HG03108 (cell line): ENCODE measurements around the gene TP53RK.

Experiments used
- ATAC-seq: cut with Tn5 transposase; IDR thresholded peaks from one replicate; pipeline ENCODE4 v1.9.1; 2021; ENCODE audit warnings: moderate library complexity; ENCODE audit not compliant: unreplicated experiment

TP53RK gene

DNA sequence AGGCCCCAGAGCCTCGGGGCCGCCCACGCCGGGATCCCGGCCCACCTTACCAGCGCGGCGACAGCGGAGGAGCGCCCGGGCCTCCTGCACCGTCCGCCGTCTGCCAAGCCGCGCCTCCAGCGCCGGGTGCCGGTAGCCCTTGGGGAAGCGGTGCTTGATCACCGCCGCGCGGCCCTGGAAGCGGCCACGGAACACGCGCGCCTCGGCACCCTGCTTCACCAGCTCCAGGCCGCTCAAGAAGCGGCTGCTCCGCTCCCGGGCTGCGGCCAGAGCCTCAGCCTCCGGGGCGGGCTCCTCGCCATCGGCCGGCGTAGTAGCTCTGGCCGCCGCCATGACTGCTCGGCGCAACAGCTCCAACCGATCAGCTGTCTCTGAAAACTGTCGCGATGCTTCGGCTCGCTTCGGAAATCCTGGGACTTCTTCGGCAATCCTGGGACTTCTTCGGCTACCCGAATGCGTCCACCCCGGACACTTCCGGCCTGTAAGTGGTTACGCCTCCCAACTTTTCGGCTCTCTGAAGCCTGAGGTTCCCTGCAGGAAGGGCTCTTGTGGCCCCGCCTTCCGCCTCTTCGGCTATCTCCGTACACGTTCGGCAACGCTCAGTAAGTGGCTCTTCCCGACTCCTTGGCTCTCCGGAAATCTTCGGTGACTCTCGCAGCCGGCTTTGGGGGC is at the start of gene TP53RK:
Gene TP53RK, minus strand, starts transcription at position 363 of the 672 bp plus-strand sequence. Its CDS starts 30 bp downstream, at position 333.
- peak; percentile 91 for ATAC-seq

DNA sequence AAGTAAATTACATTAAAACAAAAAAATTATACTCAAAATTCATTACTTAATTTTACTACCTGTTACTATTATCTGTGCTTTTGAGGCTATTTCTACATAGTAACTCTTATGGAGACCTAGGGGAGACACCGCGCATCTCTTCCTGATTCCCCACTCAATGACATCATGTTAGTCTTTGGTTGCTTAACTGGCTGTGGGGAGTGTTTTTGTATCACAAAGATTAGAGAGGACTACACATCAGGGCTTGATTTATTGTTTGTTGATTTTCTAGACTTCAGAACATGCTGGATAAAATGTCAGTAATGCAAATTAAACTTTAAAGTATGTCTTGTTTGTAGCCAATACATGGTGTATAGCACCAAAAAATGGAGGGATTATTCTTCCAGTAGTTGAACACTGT is 46.2 kb upstream of the TP53RK start:
- ATAC-seq, result no peak

DNA sequence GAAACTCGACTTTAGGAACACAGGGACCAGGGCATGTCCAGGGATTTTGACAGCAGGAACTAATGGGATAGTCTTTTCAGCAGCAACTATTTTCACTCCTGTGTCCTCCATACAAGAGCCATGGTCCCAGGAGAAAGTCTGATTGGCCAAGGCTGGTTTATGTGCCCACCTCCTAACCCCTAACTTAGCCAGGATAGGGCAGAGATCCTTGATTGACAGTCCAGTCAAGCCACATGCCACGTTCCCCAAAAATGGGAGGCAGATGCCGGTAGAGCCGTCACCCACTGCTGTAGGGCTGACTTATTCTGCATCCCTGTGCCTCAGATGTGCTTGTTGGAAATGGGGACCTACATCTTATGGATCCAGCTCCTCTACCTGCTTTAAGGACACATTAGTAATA is 42.5 kb upstream of the TP53RK start:
- no peak for ATAC-seq

DNA sequence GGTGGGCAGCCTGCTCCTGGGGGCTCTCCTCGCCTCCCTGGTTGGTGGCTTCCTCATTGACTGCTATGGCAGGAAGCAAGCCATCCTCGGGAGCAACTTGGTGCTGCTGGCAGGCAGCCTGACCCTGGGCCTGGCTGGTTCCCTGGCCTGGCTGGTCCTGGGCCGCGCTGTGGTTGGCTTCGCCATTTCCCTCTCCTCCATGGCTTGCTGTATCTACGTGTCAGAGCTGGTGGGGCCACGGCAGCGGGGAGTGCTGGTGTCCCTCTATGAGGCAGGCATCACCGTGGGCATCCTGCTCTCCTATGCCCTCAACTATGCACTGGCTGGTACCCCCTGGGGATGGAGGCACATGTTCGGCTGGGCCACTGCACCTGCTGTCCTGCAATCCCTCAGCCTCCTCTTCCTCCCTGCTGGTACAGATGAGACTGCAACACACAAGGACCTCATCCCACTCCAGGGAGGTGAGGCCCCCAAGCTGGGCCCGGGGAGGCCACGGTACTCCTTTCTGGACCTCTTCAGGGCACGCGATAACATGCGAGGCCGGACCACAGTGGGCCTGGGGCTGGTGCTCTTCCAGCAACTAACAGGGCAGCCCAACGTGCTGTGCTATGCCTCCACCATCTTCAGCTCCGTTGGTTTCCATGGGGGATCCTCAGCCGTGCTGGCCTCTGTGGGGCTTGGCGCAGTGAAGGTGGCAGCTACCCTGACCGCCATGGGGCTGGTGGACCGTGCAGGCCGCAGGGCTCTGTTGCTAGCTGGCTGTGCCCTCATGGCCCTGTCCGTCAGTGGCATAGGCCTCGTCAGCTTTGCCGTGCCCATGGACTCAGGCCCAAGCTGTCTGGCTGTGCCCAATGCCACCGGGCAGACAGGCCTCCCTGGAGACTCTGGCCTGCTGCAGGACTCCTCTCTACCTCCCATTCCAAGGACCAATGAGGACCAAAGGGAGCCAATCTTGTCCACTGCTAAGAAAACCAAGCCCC is 36.2 kb upstream of the TP53RK start:
- ATAC-seq, result no peak

DNA sequence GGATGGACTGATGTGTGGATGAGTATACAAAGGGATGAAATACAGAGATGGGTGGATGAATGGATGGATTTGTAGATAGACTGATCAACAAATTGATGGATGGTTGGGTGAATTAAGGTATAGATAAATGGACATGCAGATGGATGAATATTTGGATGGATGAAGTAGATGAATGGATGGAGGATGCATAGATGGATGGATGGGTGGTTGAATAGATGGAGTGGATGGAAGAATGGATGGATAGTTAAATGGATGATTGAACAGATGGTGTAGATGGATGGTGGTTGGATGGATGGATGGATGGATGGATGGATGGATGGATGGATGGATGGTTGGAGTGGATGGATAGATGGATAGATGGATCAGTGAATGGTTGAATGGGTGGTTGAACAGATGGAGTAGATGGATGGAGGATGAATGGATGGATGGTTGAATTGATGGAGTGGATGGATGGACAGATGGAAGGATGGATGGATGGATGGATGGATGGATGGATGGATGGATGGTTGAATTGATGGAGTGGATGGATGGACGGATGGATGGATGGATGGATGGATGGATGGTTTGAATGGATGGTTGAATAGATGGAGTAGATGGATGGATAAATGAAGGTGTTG is 35.2 kb upstream of the TP53RK start:
- ATAC-seq, result no peak

DNA sequence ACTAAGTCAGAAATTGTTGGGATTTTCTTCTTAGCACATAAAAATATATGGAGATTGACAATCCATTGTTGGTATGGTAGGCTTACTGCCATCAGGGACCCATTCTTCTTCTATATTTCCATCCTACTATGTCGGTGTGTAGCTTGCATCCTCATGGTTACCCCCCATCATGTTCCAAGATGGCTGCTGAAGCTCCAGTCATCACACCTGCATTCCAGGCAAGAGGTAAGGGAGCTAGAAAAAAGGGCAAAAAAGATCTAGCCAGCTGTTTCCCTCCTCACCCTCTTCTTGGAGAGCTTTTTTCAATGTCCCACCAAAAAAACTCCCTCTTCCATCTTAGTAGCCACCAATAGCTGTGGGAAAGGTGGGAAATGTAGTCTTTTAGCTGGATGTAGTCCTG is 33.8 kb upstream of the TP53RK start:
- no peak for ATAC-seq

DNA sequence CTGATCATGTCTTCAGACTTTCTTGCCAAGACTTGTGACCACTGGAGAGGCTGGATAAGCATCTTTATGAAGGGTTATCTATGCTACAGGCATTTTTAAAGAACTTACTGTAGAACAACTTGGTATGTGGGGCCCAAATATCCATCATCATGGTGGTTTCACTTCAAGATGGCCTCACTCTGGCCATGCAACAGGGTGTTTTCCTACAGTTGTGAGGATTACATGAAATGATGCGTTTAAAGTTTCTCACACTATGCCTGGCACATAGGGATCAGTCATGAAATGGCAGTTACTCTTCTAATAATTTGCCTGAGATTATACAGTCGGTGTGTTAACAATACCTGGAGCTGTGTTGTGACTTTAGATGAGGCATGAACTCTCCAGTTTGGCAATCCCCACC is 33.2 kb upstream of the TP53RK start:
- no peak for ATAC-seq

DNA sequence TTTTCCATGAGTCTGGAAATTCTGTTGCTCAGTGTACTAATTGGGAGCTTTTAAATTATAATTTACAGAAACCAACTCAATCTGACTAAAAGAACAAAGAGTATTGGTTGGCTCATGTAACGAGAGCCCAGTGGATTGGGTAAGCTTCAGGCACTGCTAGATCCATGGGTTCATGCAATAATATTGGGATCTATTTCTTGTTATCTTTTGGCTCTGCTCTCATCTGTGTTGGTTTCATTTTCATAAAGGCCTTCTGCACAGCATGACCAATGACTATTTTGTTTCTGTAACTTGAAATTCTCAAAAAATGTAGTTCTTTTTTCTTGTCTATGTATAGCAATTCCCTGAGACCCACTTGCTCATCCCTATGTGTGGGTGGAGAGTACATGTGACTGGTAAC is 32.2 kb upstream of the TP53RK start:
- no peak for ATAC-seq

DNA sequence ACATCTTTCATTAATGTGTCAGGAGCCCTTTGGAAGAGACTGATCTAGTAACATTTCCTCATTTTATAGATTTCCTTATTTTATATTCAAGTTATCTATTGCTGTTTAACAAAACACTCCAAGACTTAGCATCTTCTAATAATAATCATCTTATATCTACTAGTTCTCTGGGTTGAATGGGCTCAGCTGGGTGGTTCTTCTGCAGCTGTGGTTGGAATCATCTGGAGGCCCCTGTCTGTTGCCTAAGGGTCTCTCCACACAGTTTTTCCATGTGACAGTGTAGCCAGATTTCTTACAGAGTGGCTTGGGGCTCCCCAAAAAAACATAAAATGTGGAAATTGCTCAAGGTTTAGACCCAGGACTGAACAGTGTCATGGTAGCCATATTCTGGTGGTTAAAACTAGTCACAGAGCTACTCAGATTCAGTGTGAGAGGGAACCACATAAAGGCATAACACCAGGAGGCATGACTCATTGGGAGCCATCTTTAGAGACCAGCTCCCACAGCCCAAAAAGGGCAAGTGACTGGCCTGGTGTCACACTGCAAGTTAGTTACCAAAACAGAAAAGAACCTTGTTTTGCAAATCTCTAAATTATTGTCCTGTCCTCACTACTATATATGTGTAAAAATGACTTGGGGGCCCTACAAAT is 31.7 kb upstream of the TP53RK start:
- ATAC-seq, result no peak

DNA sequence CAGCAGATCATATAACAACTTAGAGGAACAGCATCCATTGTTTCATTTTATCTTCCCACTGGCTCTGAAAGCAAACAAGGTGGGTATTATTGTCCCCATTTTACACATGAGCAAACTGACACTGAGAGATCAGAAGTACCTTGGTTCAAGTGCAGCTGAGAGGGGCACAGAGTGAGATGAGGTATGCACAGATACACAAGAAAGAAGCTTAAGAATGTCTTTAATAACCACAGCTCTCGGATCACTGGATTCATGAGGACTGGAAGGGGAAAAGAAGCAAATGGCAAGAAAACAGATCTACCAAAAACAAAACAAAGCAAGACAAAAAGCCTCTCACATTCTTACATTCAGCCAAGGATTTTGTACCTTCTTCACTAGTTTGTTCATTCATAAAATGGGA is 30.8 kb upstream of the TP53RK start:
- ATAC-seq, result no peak

DNA sequence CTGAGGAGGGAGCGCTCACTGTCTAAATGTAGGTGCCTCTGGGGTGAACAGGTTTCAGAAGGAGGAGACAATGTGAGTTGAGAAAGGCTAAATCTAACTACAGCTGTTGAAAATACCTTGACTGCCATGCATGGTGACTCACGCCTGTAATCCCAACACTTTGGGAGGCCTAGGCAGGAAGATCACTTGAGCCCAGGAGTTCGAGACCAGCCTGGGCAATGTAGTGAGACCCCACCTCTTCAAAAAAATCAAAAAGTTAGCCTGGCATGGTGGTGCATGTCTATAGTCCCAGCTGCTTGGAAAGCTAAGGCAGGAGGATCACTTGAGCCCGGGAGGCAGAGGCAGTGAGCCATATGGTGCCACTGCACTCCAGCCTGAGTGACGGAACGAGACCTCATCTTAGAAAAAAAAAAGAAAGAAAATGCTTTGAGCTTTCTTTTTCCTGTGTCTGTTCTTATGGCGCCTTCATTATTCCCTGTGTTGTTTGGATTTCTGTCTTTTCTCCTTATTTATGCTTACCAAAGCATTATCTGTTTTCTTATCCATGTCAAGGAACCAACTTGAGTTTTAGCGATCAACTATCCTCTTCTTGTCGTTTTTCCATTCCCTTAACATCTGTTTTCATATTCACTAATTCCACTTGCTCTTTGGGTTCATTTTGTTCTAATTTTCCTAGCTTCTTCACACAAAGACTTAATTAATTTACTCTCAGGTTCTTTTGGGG is 28.7 kb upstream of the TP53RK start:
- ATAC-seq, result no peak

DNA sequence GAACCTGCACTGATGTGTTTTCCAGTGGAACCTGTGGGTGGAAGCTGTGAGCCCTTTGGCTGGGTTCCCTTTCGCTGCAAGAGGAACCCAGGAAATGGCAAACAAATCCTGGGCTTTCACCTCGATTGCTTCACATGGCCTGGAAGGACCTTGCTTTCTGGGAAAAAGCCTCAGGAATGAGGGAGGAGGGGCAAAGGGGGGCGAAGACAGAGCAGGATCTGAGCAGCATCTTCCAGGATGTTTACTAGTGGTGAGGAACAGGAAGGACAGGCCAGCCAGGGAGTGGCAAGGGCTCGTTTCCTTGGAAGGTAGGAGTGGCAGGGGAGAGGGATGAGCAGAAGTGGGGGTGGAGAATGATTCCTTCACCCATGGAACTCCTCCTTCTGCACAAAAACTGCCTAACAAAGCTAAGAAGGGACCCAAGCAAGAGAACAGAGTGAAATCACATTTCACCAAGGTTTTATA is 26.1 kb upstream of the TP53RK start:
- no peak for ATAC-seq

DNA sequence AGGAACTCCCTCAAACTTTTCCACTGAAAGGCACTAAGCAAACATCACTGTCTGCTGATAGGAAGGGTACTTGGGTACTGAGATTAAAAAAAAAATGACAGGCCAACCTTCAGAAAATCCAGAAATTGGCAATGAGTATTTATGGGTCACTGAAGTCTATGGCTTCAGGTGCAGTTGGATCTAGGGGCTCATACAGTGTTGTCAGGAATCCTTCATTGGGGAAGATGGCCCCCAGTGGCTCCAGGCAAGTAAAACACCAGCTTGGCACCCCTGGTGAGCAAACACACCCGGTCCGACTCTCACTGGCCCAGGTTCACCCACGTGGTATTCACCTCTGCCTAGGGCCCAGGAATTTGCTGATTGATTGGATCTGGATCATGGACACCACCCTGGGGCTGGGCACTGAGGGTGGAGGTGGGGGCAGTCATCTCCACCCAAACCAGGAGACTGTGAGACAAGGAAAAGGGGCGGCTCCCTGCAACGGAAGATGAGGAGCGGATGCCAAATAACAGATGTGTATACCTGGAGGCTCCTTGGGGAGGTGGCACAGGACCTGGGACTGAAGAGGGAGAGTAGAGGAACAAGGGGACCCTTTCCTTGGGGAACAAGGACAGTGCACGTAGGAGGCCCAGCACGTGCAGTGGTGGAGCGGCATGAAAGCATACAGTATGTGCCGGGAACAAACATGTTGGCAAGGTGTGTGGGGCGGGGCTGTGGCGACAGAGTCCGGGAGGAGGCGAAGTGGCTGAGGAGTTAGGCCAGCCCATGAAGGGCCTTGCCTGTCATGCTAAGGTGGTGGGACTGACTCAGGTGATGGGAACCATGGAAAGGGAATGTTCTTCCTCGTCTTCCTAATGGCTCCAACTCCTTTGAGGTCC is 25.0 kb upstream of the TP53RK start:
- no peak for ATAC-seq

DNA sequence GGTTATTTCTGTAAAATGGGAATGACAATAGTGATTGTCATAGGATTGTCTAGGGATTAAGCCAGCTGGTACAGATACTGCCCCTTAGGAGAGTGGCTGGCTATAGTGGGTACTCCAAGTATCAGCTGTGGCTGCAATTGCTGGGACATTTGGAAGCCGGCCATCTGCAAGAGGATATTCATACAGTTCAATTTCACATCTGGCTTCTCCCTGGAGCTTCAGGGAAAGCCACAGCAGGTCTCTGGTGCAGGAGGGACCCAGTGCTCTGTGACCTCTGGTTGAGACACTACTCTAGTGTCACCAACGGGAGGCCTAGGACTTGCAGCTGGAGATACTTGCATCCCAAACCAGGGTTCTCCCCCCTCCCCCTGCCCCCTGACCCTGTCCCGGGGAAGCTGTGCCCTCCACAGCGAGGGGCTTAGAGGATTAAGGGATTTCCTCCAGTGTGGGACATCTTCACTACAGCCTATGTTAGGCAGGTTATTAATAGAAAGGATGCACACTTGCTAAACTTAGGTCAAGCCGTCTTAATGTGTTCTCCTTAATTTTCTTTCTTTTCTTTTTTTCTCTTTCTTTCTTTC is 22.9 kb upstream of the TP53RK start:
- ATAC-seq, result no peak

DNA sequence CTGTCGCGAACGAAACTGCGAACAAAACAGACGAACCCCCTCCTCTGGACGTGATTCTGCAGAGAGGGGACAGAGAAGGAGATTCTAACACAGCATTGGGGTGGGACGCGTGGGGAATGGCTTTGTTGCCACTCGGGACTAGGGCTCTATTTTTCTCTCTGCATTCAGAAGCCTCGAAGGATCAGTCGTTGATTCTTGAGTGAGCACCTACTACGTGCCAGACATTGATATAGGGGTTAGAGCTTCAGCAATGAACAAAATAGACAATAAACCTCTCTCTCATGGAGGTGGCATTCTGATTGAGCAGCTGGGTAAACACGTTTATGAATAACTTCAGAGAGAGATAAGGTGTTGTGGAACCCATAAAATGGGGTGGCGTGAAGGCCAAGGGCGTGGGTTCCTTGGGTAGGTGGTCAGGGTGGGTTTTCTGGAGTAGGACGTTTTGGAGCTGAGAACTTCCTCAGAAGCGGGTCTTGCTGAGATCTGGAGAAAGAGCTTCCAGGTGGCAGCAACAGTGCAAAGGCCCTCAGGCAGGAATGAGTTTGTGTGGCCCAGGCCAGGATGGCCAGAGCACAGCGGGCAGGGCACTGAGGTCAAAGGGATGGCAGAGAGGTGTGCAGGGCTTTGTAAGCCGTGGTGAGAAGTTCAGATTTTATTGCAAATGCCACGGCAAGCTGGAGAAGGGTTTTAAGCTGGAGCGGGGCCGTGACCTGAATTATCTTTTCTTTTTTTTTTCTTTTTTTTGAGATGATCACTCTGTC is 21.1 kb upstream of the TP53RK start:
- ATAC-seq, result no peak

DNA sequence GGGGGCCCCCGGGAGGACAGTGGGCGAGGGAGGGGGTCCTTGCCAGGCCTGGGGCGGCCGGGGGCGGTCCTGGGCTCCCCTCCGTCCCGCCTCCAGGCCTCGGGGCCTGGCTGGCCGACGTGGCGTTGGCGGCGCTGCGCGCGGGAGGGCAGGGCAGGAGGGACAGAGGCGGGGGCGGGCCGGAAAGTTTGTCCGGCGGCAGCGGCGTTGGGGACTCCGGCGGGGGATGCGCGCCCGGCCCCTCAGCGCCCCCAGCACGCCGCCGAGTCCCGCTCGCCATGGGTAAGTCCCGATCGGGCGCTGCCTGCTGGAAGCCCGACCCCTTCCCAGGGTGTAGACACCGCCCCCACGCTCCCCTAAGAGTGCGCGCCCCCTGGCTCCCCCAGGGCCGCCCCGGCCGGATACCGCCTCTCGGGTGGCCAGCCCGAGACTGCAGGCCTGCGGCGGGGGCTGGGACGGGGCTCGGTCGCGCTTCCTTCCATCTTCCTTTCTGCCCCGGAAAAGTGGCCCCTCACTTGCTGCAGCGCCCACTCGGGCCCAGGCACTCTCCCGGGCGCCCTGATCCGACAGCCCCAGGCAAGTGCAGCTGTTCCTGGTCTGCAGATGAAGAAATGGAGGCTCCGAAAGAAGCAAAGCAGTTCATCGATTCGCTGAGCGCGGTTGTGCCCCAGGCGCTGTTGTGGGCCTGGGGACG is 20.4 kb upstream of the TP53RK start, which contains the start of gene SLC2A10:
Gene SLC2A10, plus strand, starts transcription at position 191 of the 694 bp plus-strand sequence. Its CDS starts 88 bp downstream, at position 279.
- no peak for ATAC-seq

DNA sequence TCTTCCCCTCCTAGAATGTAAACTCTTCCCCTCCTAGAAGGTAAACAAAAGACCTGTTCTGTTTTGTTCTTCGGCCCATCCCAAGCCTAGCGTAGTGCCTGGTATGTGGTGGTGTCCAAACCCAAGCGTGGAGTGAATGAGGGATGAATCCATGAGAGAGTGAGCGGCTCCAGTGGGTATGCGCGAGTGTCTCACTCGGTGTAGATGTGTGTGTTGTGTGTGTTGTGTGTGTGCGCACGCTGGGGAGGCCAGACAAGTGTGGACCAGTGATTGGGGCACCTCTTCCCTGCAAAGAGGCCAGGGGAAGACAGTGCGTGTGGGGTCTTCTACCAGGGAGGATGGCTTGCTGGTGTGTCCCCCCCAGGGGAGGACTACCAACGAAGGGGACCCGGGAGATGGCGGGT is 19.8 kb upstream of the TP53RK start:
- ATAC-seq, result no peak
